GM19455 (cell line): ENCODE data around the gene SDR39U1.
"Not testable (repeated sequence)": the region's sequence is repeated elsewhere in the genome, so short reads cannot be mapped to it uniquely, and the experiment has no call there.

Experiments
- ATAC-seq: cut with Tn5 transposase; IDR thresholded peaks from one replicate; pipeline ENCODE4 v1.9.1; 2021; ENCODE audit not compliant: unreplicated experiment

Gene SDR39U1

GRCh38 chr14:24442240-24443052, at the start of gene SDR39U1:
Gene SDR39U1 (minus strand): TSS chr14:24442776. CDS start chr14:24442769, 7 bp downstream.
- peak; percentile 90 for ATAC-seq

- ATAC-seq, result not testable (repeated sequence)
Observed at GRCh38 chr14:24491586-24492408, 49.2 kb upstream of the SDR39U1 start.

DNA sequence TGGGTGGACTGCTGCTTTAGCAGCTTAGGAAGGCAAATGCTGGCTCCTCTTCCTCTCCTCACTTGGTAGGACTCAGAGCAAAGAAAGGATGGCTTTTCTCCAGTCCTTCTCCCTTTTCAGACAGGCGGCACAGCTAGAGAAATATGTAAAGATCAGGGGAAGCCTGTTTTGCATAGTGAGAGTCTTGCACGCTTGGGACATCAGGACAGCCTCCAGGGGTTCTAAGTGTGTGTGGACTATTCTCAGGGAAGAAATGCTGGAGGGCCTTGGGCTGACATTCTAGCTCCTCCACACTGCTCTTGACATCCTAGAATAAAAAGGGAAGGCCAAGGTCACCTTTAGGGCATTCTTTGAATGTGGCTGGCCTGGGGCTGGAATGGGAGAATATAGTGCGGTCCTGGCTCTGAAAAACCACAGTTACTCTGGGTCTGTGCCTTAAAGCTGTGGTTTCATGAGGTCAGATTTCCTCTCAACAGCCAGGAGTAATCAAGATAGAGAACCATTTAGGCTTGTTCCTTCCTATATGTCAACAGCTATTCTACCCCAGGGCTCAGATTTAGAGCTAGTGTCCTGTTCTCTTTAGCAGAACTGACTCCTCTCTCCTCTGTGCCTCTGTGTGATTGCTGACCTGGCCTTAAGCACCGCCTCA, 41.2 kb upstream of the SDR39U1 start:
- ATAC-seq, result no peak

- not testable (repeated sequence) for ATAC-seq
Observed at GRCh38 chr14:24482699-24483303, 40.2 kb upstream of the SDR39U1 start.

GRCh38 chr14:24481622-24482324, 39.2 kb upstream of the SDR39U1 start:
- no peak for ATAC-seq

DNA sequence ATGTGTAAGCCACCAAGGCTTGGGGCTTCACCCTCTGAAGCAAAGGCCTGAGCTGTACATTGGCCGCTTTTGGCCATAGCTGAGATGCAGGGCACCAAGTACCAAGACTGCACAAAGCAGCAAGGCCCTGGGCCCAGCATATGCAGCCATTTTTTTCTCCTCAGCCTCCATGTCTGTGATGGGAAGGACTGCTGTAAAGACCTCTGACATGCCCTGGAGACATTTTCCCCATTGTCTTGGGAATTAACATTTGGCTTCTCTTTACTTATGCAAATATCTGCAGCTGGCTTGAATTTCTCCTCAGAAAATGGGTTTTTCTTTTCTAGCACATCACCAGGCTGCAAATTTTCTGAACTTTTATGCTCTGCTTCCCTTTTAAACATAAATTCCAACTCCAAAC, 37.4 kb upstream of the SDR39U1 start:
- not testable (repeated sequence) for ATAC-seq

GRCh38 chr14:24475261-24475660, 32.7 kb upstream of the SDR39U1 start:
- ATAC-seq, result no peak

- ATAC-seq, result no peak
Observed at GRCh38 chr14:24473211-24473610, 30.6 kb upstream of the SDR39U1 start.

DNA sequence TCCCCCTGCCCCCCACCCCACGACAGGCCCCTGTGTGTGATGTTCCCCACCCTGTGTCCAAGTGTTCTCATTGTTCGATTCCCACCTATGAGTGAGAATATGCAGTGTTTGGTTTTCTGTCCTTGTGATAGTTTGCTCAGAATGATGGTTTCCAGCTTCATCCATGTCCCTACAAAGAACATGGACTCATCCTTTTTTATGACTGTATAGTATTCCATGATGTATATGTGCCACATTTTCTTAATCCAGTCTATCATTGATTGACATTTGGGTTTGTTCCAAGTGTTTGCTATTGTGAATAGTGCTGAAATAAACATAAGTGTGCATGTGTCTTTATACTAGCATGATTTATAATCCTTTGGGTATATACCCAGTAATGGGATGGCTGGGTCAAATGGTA, 27.9 kb upstream of the SDR39U1 start:
- ATAC-seq, result not testable (repeated sequence)

DNA sequence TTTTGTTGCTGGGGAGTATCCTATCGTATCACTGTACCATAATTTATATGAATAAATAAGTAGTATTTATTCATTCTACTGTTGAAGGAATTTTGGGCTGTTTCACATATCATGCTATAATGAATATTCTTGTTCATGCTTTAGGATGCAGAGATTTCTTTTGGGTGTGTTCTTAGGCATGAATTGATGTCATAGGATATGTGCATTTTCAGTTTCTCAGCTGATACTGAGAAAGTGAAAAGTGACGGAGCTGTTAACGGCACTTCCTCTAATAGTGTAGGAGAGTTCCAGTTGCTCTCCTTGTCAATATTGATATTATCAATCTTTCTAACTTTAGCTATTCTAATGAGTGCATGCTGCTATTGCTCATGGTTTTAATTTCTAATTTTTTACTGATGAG, 23.2 kb upstream of the SDR39U1 start:
- ATAC-seq, result no peak

- ATAC-seq, result no peak
Observed at GRCh38 chr14:24465368-24465767, 22.8 kb upstream of the SDR39U1 start.

GRCh38 chr14:24463884-24464785, 21.6 kb upstream of the SDR39U1 start:
- ATAC-seq, result no peak

DNA sequence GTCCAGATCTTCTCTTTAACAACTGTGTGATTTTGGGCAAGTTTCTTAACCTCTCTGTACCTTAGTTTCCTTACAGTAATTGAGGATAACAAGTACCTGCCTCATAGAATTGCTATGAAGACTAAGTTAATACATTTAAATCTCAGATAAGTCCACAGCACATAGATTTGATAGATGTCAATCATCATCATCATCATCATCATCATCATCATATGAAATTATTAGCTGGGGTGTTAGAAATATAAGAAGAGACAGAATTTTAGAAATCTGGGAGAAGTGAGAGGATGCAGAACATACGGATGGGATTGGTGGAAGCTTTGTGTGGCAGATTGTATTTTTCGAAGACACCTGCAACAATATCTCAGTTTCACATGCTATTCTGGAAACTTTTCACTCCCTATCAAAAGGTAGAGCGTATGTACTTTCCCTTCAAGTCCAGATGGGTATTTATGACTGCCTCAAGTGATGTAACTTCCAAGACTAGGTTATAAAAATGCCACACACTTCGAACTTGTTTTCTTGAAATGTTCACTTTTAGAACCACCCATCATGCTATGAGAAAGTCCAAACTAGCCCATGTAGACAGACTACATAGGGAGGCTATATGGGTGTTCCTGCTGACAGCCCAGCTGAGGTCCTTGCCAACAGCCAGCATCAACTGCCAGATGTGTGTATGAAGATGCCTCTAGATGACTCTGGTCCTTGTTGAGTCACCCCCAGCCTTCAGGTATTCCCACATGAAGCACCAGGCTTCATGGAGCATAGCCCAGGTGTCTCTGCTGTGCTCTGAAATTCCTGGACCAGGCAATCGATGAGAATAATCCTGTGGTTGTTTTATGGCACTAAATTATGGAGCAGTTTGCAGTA, 20.7 kb upstream of the SDR39U1 start:
- no peak for ATAC-seq

DNA sequence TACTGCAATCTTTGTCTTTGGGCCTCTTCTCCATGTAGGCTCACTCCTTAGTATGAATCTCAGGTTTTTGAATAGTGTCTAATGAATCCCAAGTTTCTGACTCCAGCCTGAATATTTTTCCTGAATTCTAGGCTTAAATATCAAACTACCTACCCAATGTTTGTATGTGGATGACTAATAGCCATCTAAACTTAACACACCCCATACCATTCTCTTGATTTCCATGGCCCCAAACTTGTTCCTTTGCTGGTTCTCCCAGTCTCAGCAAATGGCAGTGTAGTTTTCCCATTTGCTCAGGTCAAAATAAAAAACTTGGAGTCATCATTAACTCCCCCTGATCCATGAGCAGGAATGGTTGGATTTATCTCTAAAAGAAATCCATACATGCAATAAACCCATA, 18.8 kb upstream of the SDR39U1 start:
- ATAC-seq, result no peak

- ATAC-seq, result no peak
Observed at GRCh38 chr14:24459331-24459730, 16.8 kb upstream of the SDR39U1 start.

DNA sequence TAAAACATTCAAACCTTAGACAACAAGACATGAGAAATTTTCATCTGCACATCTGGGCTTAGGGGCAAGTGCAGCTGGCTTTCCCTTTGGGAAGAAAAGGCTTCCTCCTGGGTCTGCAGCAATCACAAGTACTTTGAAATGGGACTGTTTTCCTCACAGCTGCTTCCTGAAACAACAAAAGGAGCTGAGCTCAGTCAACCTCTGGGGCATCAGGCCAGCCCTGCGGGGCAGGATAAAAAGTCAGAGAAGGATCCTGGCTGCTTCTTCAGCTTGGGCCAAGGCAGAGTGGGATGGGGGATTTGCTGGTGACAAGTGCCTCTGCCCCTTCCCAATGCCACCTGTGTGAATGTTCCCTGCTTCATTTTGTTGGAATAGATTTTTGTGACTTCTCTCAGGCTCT, 16.2 kb upstream of the SDR39U1 start:
- no peak for ATAC-seq

DNA sequence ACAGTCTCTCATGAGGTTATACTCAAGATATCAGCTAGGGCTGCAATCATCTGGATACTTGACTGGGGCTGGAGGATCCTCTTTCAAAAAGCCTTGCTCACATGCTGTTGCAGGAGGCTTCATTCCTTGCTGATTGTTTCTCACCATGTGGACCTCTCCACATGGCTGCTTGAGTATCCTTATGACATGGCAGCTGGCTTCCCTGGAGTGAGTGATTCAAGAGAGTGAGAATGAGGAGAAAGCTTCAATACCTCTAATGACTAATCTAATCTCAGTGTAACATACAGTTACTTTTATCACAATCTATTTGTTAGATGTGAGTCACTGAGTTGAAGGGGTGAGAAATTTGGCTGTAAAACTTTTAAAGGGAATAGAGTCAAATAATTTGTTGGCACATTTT, 14.4 kb upstream of the SDR39U1 start:
- no peak for ATAC-seq

DNA sequence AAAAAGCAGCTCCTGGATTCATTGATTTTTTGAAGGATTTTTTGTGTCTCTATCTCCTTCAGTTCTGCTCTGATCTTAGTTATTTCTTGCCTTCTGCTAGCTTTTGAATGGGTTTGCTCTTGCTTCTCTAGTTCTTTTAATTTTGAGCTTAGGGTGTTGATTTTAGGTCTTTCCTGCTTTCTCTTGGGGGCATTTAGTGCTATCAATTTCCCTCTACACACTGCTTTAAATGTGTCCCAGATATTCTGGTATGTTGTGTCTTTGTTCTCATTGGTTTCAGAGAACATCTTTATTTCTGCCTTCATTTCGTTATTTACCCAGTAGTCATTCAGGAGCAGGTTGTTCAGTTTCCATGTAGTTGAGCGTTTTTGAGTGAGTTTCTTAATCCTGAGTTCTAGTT, 8.3 kb upstream of the SDR39U1 start:
- not testable (repeated sequence) for ATAC-seq
